ENCODE measurements around the gene PRDM16. TPM values are rescaled to one million over a fixed set of nuclear protein-coding genes. Genes with fewer than 3 reads are reported as not detected.

The PRDM16 gene
- total RNA-seq, 1 donor = 6.5 TPM

- no peak for TF ChIP-seq CTCF (IDR thresholded peaks at IDR 0.05; ENCODE audit: extremely low read depth, low read depth, low read length)
- Histone ChIP-seq H4K20me1 (ENCODE audit: insufficient read depth, low read length) (no peaks in the 10 kb centered on the region), H3K36me3 (ENCODE audit: insufficient read depth, low read length) (no peaks in the 10 kb centered on the region), H3K4me1 (ENCODE audit: insufficient read depth, low read length) (peaks cover 15% of the 10 kb centered on the region), H3K4me3 (ENCODE audit: insufficient read depth, low read length) (no peak overlapping the region), H2AFZ (ENCODE audit: low read length) (no peak overlapping the region), H3K9me3 (ENCODE audit: low read depth, low read length) (no peaks in the 10 kb centered on the region), H3K79me2 (ENCODE audit: insufficient read depth, low read length) (no peaks in the 10 kb centered on the region), H3K27ac (ENCODE audit: low read depth, low read length) (no peak overlapping the region), H3K4me2 (ENCODE audit: insufficient read depth, low read length) (no peak overlapping the region), H3K27me3 (ENCODE audit: insufficient read depth, low read length) (no peaks in the 10 kb centered on the region)
- DNase-seq (ENCODE audit: insufficient read length, low spot score, missing footprints) = no peak
Measured at GRCh38 chr1:3405491-3405890, 336.5 kb downstream of the PRDM16 start.

- Histone ChIP-seq H4K20me1 (ENCODE audit: insufficient read depth, low read length) (no peaks in the 10 kb centered on the region), H3K4me2 (ENCODE audit: insufficient read depth, low read length) (no peak overlapping the region), H3K27ac (ENCODE audit: low read depth, low read length) (no peak overlapping the region), H2AFZ (ENCODE audit: low read length) (no peak overlapping the region), H3K9me3 (ENCODE audit: low read depth, low read length) (no peaks in the 10 kb centered on the region), H3K4me1 (ENCODE audit: insufficient read depth, low read length) (peaks cover 15% of the 10 kb centered on the region), H3K4me3 (ENCODE audit: insufficient read depth, low read length) (no peak overlapping the region), H3K36me3 (ENCODE audit: insufficient read depth, low read length) (no peaks in the 10 kb centered on the region), H3K27me3 (ENCODE audit: insufficient read depth, low read length) (no peaks in the 10 kb centered on the region), H3K79me2 (ENCODE audit: insufficient read depth, low read length) (no peaks in the 10 kb centered on the region)
- no peak for TF ChIP-seq CTCF (IDR thresholded peaks at IDR 0.05; ENCODE audit: extremely low read depth, low read depth, low read length)
- no peak for DNase-seq (ENCODE audit: insufficient read length, low spot score, missing footprints)
Measured at GRCh38 chr1:3405974-3406867, 337.2 kb downstream of the PRDM16 start.

- DNase-seq (ENCODE audit: insufficient read length, low spot score, missing footprints) = no peak
- H3K4me2 ChIP-seq (ENCODE audit: insufficient read depth, low read length) = no peak overlapping the region
- TF ChIP-seq CTCF (IDR thresholded peaks at IDR 0.05; ENCODE audit: extremely low read depth, low read depth, low read length) = no peak
- no peak overlapping the region for H3K27ac ChIP-seq (ENCODE audit: low read depth, low read length)
- H3K79me2 ChIP-seq (ENCODE audit: insufficient read depth, low read length) = no peaks in the 10 kb centered on the region
- no peaks in the 10 kb centered on the region for H3K9me3 ChIP-seq (ENCODE audit: low read depth, low read length)
- H3K36me3 ChIP-seq (ENCODE audit: insufficient read depth, low read length) = no peaks in the 10 kb centered on the region
- H3K4me1 ChIP-seq (ENCODE audit: insufficient read depth, low read length) = peaks cover 10% of the 10 kb centered on the region
- no peak overlapping the region for H3K4me3 ChIP-seq (ENCODE audit: insufficient read depth, low read length)
- no peak overlapping the region for H2AFZ ChIP-seq (ENCODE audit: low read length)
- no peaks in the 10 kb centered on the region for H3K27me3 ChIP-seq (ENCODE audit: insufficient read depth, low read length)
- no peaks in the 10 kb centered on the region for H4K20me1 ChIP-seq (ENCODE audit: insufficient read depth, low read length)
Measured at GRCh38 chr1:3407021-3407420, 338.0 kb downstream of the PRDM16 start.

- no peak overlapping the region for H3K4me3 ChIP-seq (ENCODE audit: insufficient read depth, low read length)
- H4K20me1 ChIP-seq (ENCODE audit: insufficient read depth, low read length) = no peaks in the 10 kb centered on the region
- no peak for TF ChIP-seq CTCF (IDR thresholded peaks at IDR 0.05; ENCODE audit: extremely low read depth, low read depth, low read length)
- no peak overlapping the region for H2AFZ ChIP-seq (ENCODE audit: low read length)
- peaks cover 5% of the 10 kb centered on the region for H3K4me1 ChIP-seq (ENCODE audit: insufficient read depth, low read length)
- DNase-seq (ENCODE audit: insufficient read length, low spot score, missing footprints) = no peak
- H3K27me3 ChIP-seq (ENCODE audit: insufficient read depth, low read length) = no peaks in the 10 kb centered on the region
- no peaks in the 10 kb centered on the region for H3K36me3 ChIP-seq (ENCODE audit: insufficient read depth, low read length)
- H3K27ac ChIP-seq (ENCODE audit: low read depth, low read length) = no peak overlapping the region
- no peaks in the 10 kb centered on the region for H3K79me2 ChIP-seq (ENCODE audit: insufficient read depth, low read length)
- H3K9me3 ChIP-seq (ENCODE audit: low read depth, low read length) = no peaks in the 10 kb centered on the region
- no peak overlapping the region for H3K4me2 ChIP-seq (ENCODE audit: insufficient read depth, low read length)
Measured at GRCh38 chr1:3408751-3409266, 339.8 kb downstream of the PRDM16 start.

Data from osteoblast (primary cell).